Left kidney (tissue), 8 donors: ENCODE data around the gene ERICH4. TPM values are rescaled to one million over a fixed set of nuclear protein-coding genes. Genes with fewer than 3 reads are reported as not detected.
"Not testable (repeated sequence)": the region's sequence is repeated elsewhere in the genome, so short reads cannot be mapped to it uniquely, and the experiment has no call there.

Experiments
- DNase-seq: peaks from one replicate; pipeline ENCODE4 v3.0.0-alpha.2; 2013
- long read RNA-seq, 8 donors: transcript quantifications; one replicate each; lab custom pipeline, GENCODE V29; 2026
- polyA plus RNA-seq: library from polyadenylated mRNA; unstranded; fragments of 120-200 nt; gene quantifications from one replicate; pipeline ENCODE4 v1.2.1, GENCODE V29; 2013; ENCODE audit not compliant: insufficient read length

The ERICH4 gene
- polyA plus RNA-seq = 6.3 TPM
- long read RNA-seq, donor 1, transcript ERICH4-201 (2 exons, 946 nt) = major isoform, 5 of 5 reads
- long read RNA-seq, donor 1, partial matches to known transcripts = 0 of 5 reads
- long read RNA-seq, donor 1, other reads (novel, unspliced or antisense) = 0 of 5 reads
- long read RNA-seq, donor 2, partial matches to known transcripts = 0 of 2 reads
- long read RNA-seq, donor 2, other reads (novel, unspliced or antisense) = 0 of 2 reads
- long read RNA-seq, donor 3, transcript ERICH4-201 (2 exons, 946 nt) = major isoform, 5 of 11 reads
- long read RNA-seq, donor 3, partial matches to known transcripts = 6 of 11 reads
- long read RNA-seq, donor 3, other reads (novel, unspliced or antisense) = 0 of 11 reads
- long read RNA-seq, donor 4, partial matches to known transcripts = 0 of 1 reads
- long read RNA-seq, donor 4, other reads (novel, unspliced or antisense) = 0 of 1 reads
- long read RNA-seq, donor 5, transcript ERICH4-201 (2 exons, 946 nt) = major isoform, 6 of 23 reads
- long read RNA-seq, donor 5, partial matches to known transcripts = 17 of 23 reads
- long read RNA-seq, donor 5, other reads (novel, unspliced or antisense) = 0 of 23 reads
- long read RNA-seq, donor 6, partial matches to known transcripts = 0 of 1 reads
- long read RNA-seq, donor 6, other reads (novel, unspliced or antisense) = 0 of 1 reads
- long read RNA-seq, donor 7 = 0 reads
- long read RNA-seq, donor 8 = 0 reads

GRCh38 chr19:41442473-41443355 is at the start of gene ERICH4:
TSS of gene ERICH4 (plus strand) at chr19:41443156. CDS start at chr19:41443170, 14 bp downstream.
- DNase-seq = no peak

- no peak for DNase-seq
Observed at GRCh38 chr19:41395355-41395754, 47.6 kb upstream of the ERICH4 start.

- DNase-seq = peak; percentile 100
Observed at GRCh38 chr19:41397086-41398049, 45.6 kb upstream of the ERICH4 start, which contains the start of the genes BCKDHA and EXOSC5. TSS of gene BCKDHA (plus strand) at chr19:41397818. CDS start at chr19:41397828, 10 bp downstream. TSS of gene EXOSC5 (minus strand) at chr19:41397359. CDS start at chr19:41397328, 31 bp downstream.

GRCh38 chr19:41398050-41398418 is 44.9 kb upstream of the ERICH4 start:
- DNase-seq = no peak

- DNase-seq = no peak
Observed at GRCh38 chr19:41398598-41398997, 44.4 kb upstream of the ERICH4 start.

GRCh38 chr19:41399091-41399490 is 43.9 kb upstream of the ERICH4 start:
- no peak for DNase-seq

GRCh38 chr19:41399525-41399924 is 43.4 kb upstream of the ERICH4 start:
- no peak for DNase-seq

GRCh38 chr19:41401483-41401882 is 41.5 kb upstream of the ERICH4 start:
- no peak for DNase-seq

- DNase-seq = no peak
Observed at GRCh38 chr19:41402010-41402409, 40.9 kb upstream of the ERICH4 start.

GRCh38 chr19:41403181-41403970 is 39.6 kb upstream of the ERICH4 start:
- peak; percentile 4 for DNase-seq

- no peak for DNase-seq
Observed at GRCh38 chr19:41405776-41406175, 37.2 kb upstream of the ERICH4 start.

- DNase-seq = no peak
Observed at GRCh38 chr19:41407271-41407670, 35.7 kb upstream of the ERICH4 start.

- DNase-seq = no peak
Observed at GRCh38 chr19:41408256-41408655, 34.7 kb upstream of the ERICH4 start.

- DNase-seq = not testable (repeated sequence)
Observed at GRCh38 chr19:41408846-41409245, 34.1 kb upstream of the ERICH4 start.

GRCh38 chr19:41409288-41409687 is 33.7 kb upstream of the ERICH4 start:
- DNase-seq = no peak

- DNase-seq = no peak
Observed at GRCh38 chr19:41410336-41411054, 32.5 kb upstream of the ERICH4 start.

GRCh38 chr19:41411100-41411967 is 31.6 kb upstream of the ERICH4 start:
- DNase-seq = no peak

- no peak for DNase-seq
Observed at GRCh38 chr19:41411968-41412265, 31.0 kb upstream of the ERICH4 start.

GRCh38 chr19:41412953-41413352 is 30.0 kb upstream of the ERICH4 start:
- DNase-seq = no peak
